Adrenal gland (tissue), 12 donors: ENCODE results near the gene FXYD7. TPM values are rescaled to one million over a fixed set of nuclear protein-coding genes. Genes with fewer than 3 reads are reported as not detected.

ENCODE experiments used
- DNase-seq, 7 donors: peaks; one replicate each; pipeline ENCODE4 v3.0.0-alpha.2; 2019 to 2020
- H3K27ac ChIP-seq, 5 donors: fragments of 200-600 bp; sonication (generic) in 4 of 5; 1 replicate in 3 of 5; 2 replicates in 2 of 5; pipeline versions ENCODE4 v1.5.1 to v1.8.0; 2016 to 2020; ENCODE audit warnings: mild to moderate bottlenecking in 1 of 5
- H3K27me3 ChIP-seq: fragments of 200-600 bp; 2 replicates; pipeline ENCODE4 v1.8.0; 2021
- H3K36me3 ChIP-seq, 2 donors: fragments of 200-600 bp; replicated peaks in 1 of 2; 1 replicate in 1 of 2; 2 replicates in 1 of 2; pipeline versions ENCODE4 v1.5.1 to v1.8.0; 2018 to 2022
- H3K4me1 ChIP-seq, 2 donors: fragments of 200-600 bp; replicated peaks in 1 of 2; 1 replicate in 1 of 2; 2 replicates in 1 of 2; pipeline versions ENCODE4 v1.5.1 to v1.8.0; 2018 to 2021
- H3K4me3 ChIP-seq, 4 donors: fragments of 200-600 bp; sonication (generic) in 3 of 4; one replicate each; pipeline ENCODE4 v1.5.1; 2016 to 2018
- H3K9me3 ChIP-seq, 3 donors: fragments of 200-600 bp; sonication (generic) in 1 of 3; replicated peaks in 1 of 3; 1 replicate in 2 of 3; 2 replicates in 1 of 3; pipeline versions ENCODE4 v1.5.1 to v1.8.0; 2016 to 2021
- POLR2A ChIP-seq, 2 donors: fragments of 450-650 bp; IDR thresholded peaks; one replicate each; pipeline ENCODE4 v1.6.1; 2017; ENCODE audit warnings: antibody characterized with exemption in 2 of 2, mild to moderate bottlenecking in 2 of 2, moderate library complexity in 1 of 2
- WGBS, 4 donors: extraction: QIAGEN DNeasy Blood & Tissue Kit in 2 of 4; methylation state at CpG; one replicate each; pipeline versions ENCODE4 v1.1.5 to v1.1.7; 2013 to 2017; 5-methylcytosine and 5-hydroxymethylcytosine counted together
- intact Hi-C, 2 donors: fragments of 100-400 bp; cut with DNase I; formaldehyde crosslinking; loops; one replicate each; pipeline versions ENCODE4 v1.14.1 to v1.15.0; 2022 to 2023
- polyA plus RNA-seq, 3 donors: library from polyadenylated mRNA; stranded (reverse); fragments of 200-250 nt in 2 of 3; fragments of 350-450 nt in 1 of 3; fragmentation: Illumina TruSeq in 1 of 3; extraction: RNeasy Lipid Tissue Mini Kit (QIAGEN cat#74804) in 1 of 3; gene quantifications; one replicate each; pipeline ENCODE4 v1.2.3, GENCODE V29; 2013 to 2014
- total RNA-seq, 9 donors: library from RNA; depleted of rRNA in 4 of 9; stranded (reverse); fragments of >200 nt in 4 of 9; fragments of 120-200 nt in 1 of 9; fragmentation: NEBNext Ultra II Directional in 1 of 9; extraction: Animal tissue kit (Norgen Biotek cat#: 25700) in 1 of 9; gene quantifications; one replicate each; pipeline versions ENCODE4 v1.1.0 to v1.2.4, GENCODE V29; 2013 to 2023
- TF ChIP-seq, protein P1 (sequence below), 6 experiments: fragments of 450-650 bp in 4 of 6; fragments of 200-600 bp in 2 of 6; sonication (generic) in 1 of 6; IDR thresholded peaks; 1 replicate in 5 of 6; 2 replicates in 1 of 6; pipeline versions ENCODE4 v1.5.1 to v1.8.0; 2016 to 2021; ENCODE audit warnings: antibody characterized with exemption in 6 of 6, mild to moderate bottlenecking in 2 of 6, moderate library complexity in 1 of 6
- donor health status: healthy with polysubstance abuse.
- donor health status: Bipolar disorder and iron deficiency.
- donor health status: DM: yes; HTN: yes; CAD: no.
- donor health status: DM: no; HTN: no; CAD: no.
- donor health status: DM: no; HTN: no; CAD: no.
- donor health status: DM: yes; HTN: yes; CAD: no.

Gene FXYD7
- total and polyA plus RNA-seq, 12 donors: 0.39 to 0.67 (median 0.64) TPM; not detected in 9

DNA sequence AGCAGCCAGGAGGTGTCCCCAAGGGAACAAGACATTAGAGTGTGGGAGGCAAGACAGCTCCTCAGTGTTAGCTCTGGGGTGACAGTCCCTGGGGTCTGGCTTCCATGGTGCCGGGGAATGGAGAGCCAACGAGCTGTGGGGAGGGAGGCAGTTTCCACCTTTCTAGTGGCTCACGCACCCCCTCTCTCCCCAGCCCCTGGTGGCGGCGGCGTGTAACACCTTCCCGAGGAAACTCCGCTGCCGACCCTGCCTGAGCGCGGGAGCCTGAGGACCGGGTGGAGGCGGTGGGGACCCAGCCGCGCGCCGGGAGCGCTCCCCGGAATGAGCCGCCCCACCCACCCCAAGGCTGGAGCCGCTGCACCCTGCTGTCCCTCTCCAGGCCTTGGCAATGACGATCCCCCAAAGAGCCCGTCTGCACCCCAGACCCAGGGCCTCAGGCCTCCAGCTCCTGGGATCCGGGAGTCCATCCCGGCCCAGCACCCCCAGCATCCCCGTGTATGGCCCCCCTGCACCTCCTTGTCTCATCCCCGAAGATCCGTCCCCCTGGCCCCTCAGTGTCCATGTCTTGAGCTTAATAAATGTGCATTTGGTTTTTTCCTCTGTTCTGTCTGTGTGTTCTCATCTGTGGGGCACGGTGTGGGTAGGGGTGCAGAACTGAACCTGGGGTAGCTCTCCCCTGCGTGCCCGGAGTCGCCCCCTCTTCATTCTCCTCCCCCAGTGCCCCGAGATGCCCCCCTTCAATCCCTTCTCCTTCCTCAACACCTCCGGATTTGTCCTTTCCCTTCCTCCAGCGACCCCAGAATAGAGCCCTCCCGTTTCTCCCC, 10.9 kb downstream of the FXYD7 start:
- TF ChIP-seq POLR2A (IDR thresholded peaks at IDR 0.05): no peak
- TF ChIP-seq, protein P1, sequence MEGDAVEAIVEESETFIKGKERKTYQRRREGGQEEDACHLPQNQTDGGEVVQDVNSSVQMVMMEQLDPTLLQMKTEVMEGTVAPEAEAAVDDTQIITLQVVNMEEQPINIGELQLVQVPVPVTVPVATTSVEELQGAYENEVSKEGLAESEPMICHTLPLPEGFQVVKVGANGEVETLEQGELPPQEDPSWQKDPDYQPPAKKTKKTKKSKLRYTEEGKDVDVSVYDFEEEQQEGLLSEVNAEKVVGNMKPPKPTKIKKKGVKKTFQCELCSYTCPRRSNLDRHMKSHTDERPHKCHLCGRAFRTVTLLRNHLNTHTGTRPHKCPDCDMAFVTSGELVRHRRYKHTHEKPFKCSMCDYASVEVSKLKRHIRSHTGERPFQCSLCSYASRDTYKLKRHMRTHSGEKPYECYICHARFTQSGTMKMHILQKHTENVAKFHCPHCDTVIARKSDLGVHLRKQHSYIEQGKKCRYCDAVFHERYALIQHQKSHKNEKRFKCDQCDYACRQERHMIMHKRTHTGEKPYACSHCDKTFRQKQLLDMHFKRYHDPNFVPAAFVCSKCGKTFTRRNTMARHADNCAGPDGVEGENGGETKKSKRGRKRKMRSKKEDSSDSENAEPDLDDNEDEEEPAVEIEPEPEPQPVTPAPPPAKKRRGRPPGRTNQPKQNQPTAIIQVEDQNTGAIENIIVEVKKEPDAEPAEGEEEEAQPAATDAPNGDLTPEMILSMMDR (IDR thresholded peaks at IDR 0.05): peak in 5 of 6 experiments; percentile 21 to 58 (median 36)
- peaks cover 13% of the 10 kb centered on the region for H3K27me3 ChIP-seq

DNA sequence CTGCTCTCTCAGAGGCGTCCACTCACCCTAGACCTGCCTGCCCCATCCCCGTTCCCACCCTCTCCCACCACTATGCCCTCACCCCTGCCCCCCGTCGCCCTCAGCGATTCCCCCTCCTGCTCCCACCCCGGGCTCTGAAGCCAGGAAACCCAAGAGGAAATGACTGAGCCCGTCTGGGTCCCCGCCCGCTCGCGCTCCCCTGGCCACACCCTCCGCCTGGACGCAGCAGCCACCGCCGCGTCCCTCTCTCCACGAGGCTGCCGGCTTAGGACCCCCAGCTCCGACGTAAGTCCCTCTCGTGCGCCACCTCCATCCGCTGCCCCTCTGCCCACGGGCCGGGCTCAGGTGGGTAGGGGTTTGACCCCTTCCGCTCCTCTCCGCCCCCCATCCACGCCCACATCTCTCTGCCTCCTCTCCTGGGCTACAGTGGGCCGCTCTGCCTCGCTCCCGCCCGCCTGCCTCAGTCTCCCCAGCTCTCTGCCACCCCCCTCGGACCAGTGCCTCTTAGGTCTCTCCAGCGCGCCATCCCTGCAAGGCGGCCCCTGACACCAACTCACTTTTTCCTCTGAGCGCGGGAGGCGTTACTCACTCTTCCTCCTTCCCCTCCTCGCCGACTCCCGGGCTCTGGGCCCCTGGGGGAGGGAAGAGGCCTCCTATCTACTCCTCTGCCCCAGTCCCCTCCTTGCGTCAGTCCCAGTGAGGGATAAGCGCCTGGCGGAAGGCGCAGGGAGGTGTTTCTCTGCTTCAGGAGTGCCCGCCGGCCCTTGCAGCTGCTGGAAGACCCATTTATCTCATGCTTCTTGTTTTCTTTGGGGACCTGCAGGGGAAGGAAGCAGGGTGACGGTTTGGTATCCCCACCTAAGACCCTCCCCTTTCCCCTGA, 11.7 kb downstream of the FXYD7 start, which contains the start of gene FXYD5:
Gene FXYD5 (plus strand): TSS at position 211 of the 882 bp plus-strand sequence. CDS start 816 bp downstream, outside the sequence.
- Histone ChIP-seq H3K27me3 (peaks cover 13% of the 10 kb centered on the region), H3K4me3 (peak within 1 kb of the TSS in 3 of 4 donors; percentile 33 to 53 (median 37)), H3K9me3 (no peaks in the 10 kb centered on the region), H3K27ac (peak within 1 kb of the TSS in 1 of 5 donors; percentile 67), H3K4me1 (peaks cover 6 to 18% of the 10 kb centered on the region in 2 donors), H3K36me3 (peaks cover 0 to 10% of the 10 kb centered on the region in 2 donors)
- no peak for TF ChIP-seq POLR2A (IDR thresholded peaks at IDR 0.05)
- TF ChIP-seq, protein P1 (IDR thresholded peaks at IDR 0.05): peak in 2 of 6 experiments; percentile 17 to 21
- intact Hi-C loops: no loop called here
- DNase-seq: peak; percentile 54 to 89 (median 58)
- WGBS, 4 donors: 1 to 4% (median 3%) methylated on average over 29 to 49 of the region's 49 CpGs

More for the DNA sequence above, 10.9 kb downstream of the FXYD7 start:
- Histone ChIP-seq H3K4me3 (peak overlapping the region in 2 of 4 donors; percentile 37 to 53), H3K4me1 (peaks cover 6 to 18% of the 10 kb centered on the region in 2 donors), H3K27ac (peak overlapping the region in 1 of 5 donors; percentile 67), H3K36me3 (peaks cover 0 to 10% of the 10 kb centered on the region in 2 donors), H3K9me3 (no peaks in the 10 kb centered on the region)
- WGBS, 4 donors: 1 to 2% (median 2%) methylated on average over 14 to 36 of the region's 36 CpGs
- no peak for DNase-seq
- intact Hi-C loops: no loop called here

DNA sequence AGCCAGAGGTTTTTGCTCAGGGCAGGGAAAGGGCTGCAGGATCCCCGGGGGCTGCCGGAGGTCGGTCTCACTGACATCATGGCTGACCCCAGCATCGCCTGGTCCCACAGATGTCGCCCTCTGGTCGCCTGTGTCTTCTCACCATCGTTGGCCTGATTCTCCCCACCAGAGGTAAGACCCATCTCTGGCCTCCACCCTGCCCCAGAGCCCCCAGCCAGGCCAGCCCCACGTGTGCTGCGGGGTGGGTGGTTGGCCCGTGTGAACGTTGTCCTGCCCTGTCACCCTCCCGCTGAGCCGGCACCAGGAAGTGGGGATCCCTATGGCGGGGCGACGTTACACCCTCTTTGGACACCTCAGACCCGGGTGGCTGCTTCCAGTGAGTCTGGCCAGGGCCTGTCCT, 12.4 kb downstream of the FXYD7 start:
- Histone ChIP-seq H3K4me1 (peaks cover 6 to 18% of the 10 kb centered on the region in 2 donors), H3K4me3 (peak overlapping the region in 1 of 4 donors; percentile 53), H3K36me3 (peaks cover 0 to 10% of the 10 kb centered on the region in 2 donors), H3K27me3 (peaks cover 13% of the 10 kb centered on the region), H3K9me3 (no peaks in the 10 kb centered on the region), H3K27ac (no peak overlapping the region)
- 45 to 60% (median 54%) methylated on average over 5 to 17 of the region's 17 CpGs for WGBS, 4 donors
- no peak for DNase-seq
- intact Hi-C loops: no loop called here
- TF ChIP-seq POLR2A (IDR thresholded peaks at IDR 0.05): no peak
- TF ChIP-seq, protein P1 (IDR thresholded peaks at IDR 0.05): no peak
